OCI-LY7 (cell line): ENCODE results near the gene HDGF. TPM values are rescaled to one million over a fixed set of nuclear protein-coding genes. Genes with fewer than 3 reads are reported as not detected.

Experiments used
- BruUV-seq: library from RNA; stranded (reverse); fragments of 400-500 nt; replicated peaks from 2 replicates; lab custom pipeline; 2021; lab: Mats Ljungman, UMichigan
- CTCF ChIA-PET: fragments of 300-600 bp; sonication (Branson Sonifier 250); formaldehyde crosslinking; loops from one replicate; lab custom pipeline; 2022; ENCODE audit warnings: antibody characterized with exemption; ENCODE audit not compliant: unreplicated experiment; lab: Charles Lee
- POLR2A ChIA-PET: fragments of 300-600 bp; sonication (Branson Sonifier 250); formaldehyde crosslinking; loops from one replicate; lab custom pipeline; 2022; ENCODE audit warnings: antibody characterized with exemption; lab: Charles Lee
- DNase-seq: peaks from one replicate; pipeline ENCODE4 v3.0.0-alpha.2; 2015; ENCODE audit warnings: low spot score
- H2AFZ ChIP-seq: fragments of 200-600 bp; sonication (generic), shearing (Covaris generic); 2 replicates; pipeline ENCODE4 v1.6.1; 2014; ENCODE audit warnings: mild to moderate bottlenecking, antibody characterized with exemption, low read length, moderate library complexity
- H3K27ac ChIP-seq: fragments of 200-600 bp; sonication (generic); 2 replicates; pipeline ENCODE4 v1.5.1; 2014; ENCODE audit warnings: mixed run types, low read depth, mild to moderate bottlenecking, moderate library complexity, low read length, inconsistent platforms; ENCODE audit not compliant: poor library complexity, severe bottlenecking
- H3K36me3 ChIP-seq: fragments of 200-600 bp; sonication (generic); 2 replicates; pipeline ENCODE4 v1.6.1; 2014; ENCODE audit warnings: mild to moderate bottlenecking, antibody characterized with exemption, low read length, moderate library complexity, mixed read lengths; ENCODE audit not compliant: insufficient read depth
- H3K4me1 ChIP-seq: fragments of 200-600 bp; sonication (generic); 2 replicates; pipeline ENCODE4 v1.5.1; 2014; ENCODE audit warnings: mild to moderate bottlenecking, low read length; ENCODE audit not compliant: insufficient read depth, poor library complexity, severe bottlenecking
- H3K4me2 ChIP-seq: fragments of 200-600 bp; sonication (generic); 2 replicates; pipeline ENCODE4 v1.6.1; 2014; ENCODE audit warnings: mild to moderate bottlenecking, low read length
- H3K4me3 ChIP-seq: fragments of 200-600 bp; sonication (generic); 2 replicates; pipeline ENCODE4 v1.5.1; 2014; ENCODE audit warnings: mild to moderate bottlenecking, low read depth, low read length; ENCODE audit not compliant: poor library complexity, severe bottlenecking
- H3K79me2 ChIP-seq: fragments of 200-600 bp; sonication (generic); 2 replicates; pipeline ENCODE4 v1.6.1; 2016; ENCODE audit warnings: low read depth, mild to moderate bottlenecking, low read length, moderate library complexity, mixed read lengths; ENCODE audit not compliant: insufficient read depth
- H3K9me2 ChIP-seq: fragments of 200-600 bp; sonication (generic); 2 replicates; pipeline ENCODE4 v1.6.1; 2016; ENCODE audit warnings: mild to moderate bottlenecking, low read length, mixed read lengths; ENCODE audit not compliant: insufficient read depth
- H3K9me3 ChIP-seq: fragments of 200-600 bp; sonication (generic); 2 replicates; pipeline ENCODE4 v1.6.1; 2014; ENCODE audit warnings: mild to moderate bottlenecking, mixed run types, low read length, mixed read lengths
- H4K20me1 ChIP-seq: fragments of 200-600 bp; sonication (generic); 2 replicates; pipeline ENCODE4 v1.6.1; 2014; ENCODE audit warnings: mild to moderate bottlenecking, antibody characterized with exemption, low read length, moderate library complexity, mixed read lengths; ENCODE audit not compliant: insufficient read depth
- CTCF ChIP-seq: fragments of 200-600 bp; sonication (generic); conservative IDR thresholded peaks from 2 replicates; pipeline ENCODE4 v1.5.1; 2014; ENCODE audit warnings: mild to moderate bottlenecking, antibody characterized with exemption, low read length, moderate library complexity, mixed read lengths
- EZH2phosphoT487 ChIP-seq: fragments of 200-600 bp; sonication (generic); IDR thresholded peaks from 2 replicates; pipeline ENCODE4 v1.6.1; 2018; ENCODE audit warnings: low read depth, borderline replicate concordance, mild to moderate bottlenecking, mixed run types, antibody characterized with exemption, low read length, moderate library complexity, mixed read lengths
- intact Hi-C: fragments of 100-400 bp; cut with micrococcal nuclease; formaldehyde crosslinking; loops from one replicate; pipeline ENCODE4 v1.10.0; 2022; ENCODE audit not compliant: unreplicated experiment
- total RNA-seq, 2 experiments: library from RNA; depleted of rRNA in 1 of 2; stranded (reverse); fragments of >200 nt in 1 of 2; shearing (Covaris generic) in 1 of 2; gene quantifications; 2 replicates each; pipeline ENCODE4 v1.2.3, GENCODE V29; 2014 to 2022

Gene HDGF
- total RNA-seq, 2 experiments from 2014 or later, result 291 to 329 TPM

DNA sequence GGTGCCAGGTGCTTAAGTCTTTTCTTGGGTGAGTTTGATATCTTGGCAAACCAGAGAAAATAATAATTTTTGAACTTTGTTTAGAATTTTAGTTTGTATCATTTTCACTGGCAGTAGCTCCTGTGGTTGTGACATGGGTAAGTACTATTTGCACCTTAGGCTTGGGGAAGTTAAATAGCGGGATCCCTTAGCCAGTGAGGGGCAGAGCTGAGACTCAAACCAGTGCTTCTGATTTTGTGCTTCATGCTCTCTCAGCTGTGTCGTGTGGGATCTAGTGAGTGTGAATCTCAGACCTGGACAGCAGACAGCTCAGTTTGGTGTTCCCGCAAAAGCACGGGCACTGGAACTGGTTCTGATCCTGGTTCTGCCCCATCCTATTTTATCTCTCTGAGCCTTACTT lies 25.5 kb upstream of the HDGF start:
- Histone ChIP-seq H2AFZ (no peak overlapping the region), H3K9me3 (no peaks in the 10 kb centered on the region), H4K20me1 (peaks cover 14% of the 10 kb centered on the region), H3K4me3 (no peak overlapping the region), H3K36me3 (peaks cover 70% of the 10 kb centered on the region), H3K4me2 (no peak overlapping the region), H3K27ac (no peak overlapping the region), H3K9me2 (no peaks in the 10 kb centered on the region), H3K4me1 (peaks cover 6% of the 10 kb centered on the region), H3K79me2 (peaks cover 89% of the 10 kb centered on the region)
- TSS peak; percentile 18 for BruUV-seq
- no peak for DNase-seq
- ChIA-PET CTCF (no interaction called here), POLR2A (interaction anchor here (0.7 to 1.1 kb wide), 2 partner anchors 49 to 441 kb away, joined by 3 read pairs; partner anchors contain the start of gene METTL25B)
- TF ChIP-seq EZH2phosphoT487, result no peak
- no peak for TF ChIP-seq CTCF
- intact Hi-C loops, result no loop called here

DNA sequence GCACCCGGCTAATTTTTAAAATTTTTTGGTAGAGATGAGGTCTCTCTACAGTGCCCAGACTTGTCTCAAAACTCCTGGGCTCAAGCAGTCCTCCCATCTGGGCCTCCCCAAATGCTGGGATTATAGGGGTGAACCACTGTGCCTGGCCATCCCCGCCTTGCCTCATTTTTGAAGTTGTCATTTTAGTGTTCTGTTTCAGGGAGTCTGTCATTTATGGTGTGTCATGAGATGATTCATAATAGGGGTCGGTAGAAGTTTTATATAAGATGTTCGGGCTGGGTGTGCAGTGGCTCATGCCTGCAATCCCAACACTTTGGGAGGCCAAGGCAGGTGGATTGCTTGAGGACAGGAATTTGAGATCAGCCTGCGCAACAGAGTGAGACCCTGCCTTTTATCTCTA lies 24.3 kb upstream of the HDGF start:
- no TSS peak for BruUV-seq
- ChIA-PET CTCF (no interaction called here), POLR2A (no interaction called here)

More for the DNA sequence above, 24.3 kb upstream of the HDGF start:
- no peak for TF ChIP-seq EZH2phosphoT487
- no peak for TF ChIP-seq CTCF
- no peak for DNase-seq
- Histone ChIP-seq H3K36me3 (peaks cover 68% of the 10 kb centered on the region), H2AFZ (no peak overlapping the region), H3K4me3 (no peak overlapping the region), H3K4me2 (no peak overlapping the region), H3K9me2 (no peaks in the 10 kb centered on the region), H3K79me2 (peaks cover 89% of the 10 kb centered on the region), H3K9me3 (no peaks in the 10 kb centered on the region), H3K4me1 (peaks cover 11% of the 10 kb centered on the region), H4K20me1 (peaks cover 14% of the 10 kb centered on the region), H3K27ac (no peak overlapping the region)
- intact Hi-C loops, result no loop called here
